Nephron (organoid): ENCODE measurements around the gene DDN.

ENCODE experiments used
- H3K27ac Mint-ChIP-seq, 3 experiments: 2 replicates each; pipeline ENCODE4 v1.8.0; 2020; ENCODE audit warnings: mixed read lengths in 3 of 3, mild to moderate bottlenecking in 2 of 3, moderate library complexity in 1 of 3
- H3K27me3 Mint-ChIP-seq: 2 replicates; pipeline ENCODE4 v1.8.0; 2021; ENCODE audit warnings: low read depth, mild to moderate bottlenecking, moderate library complexity, mixed read lengths
- H3K36me3 Mint-ChIP-seq: 2 replicates; pipeline ENCODE4 v1.8.0; 2020; ENCODE audit warnings: low read depth, mixed read lengths
- H3K4me1 Mint-ChIP-seq: 2 replicates; pipeline ENCODE4 v1.8.0; 2020; ENCODE audit warnings: mixed read lengths
- H3K4me3 Mint-ChIP-seq, 3 experiments: 2 replicates each; pipeline ENCODE4 v1.8.0; 2020; ENCODE audit warnings: mild to moderate bottlenecking in 3 of 3, mixed read lengths in 3 of 3, moderate library complexity in 2 of 3
- H3K9me3 Mint-ChIP-seq: 2 replicates; pipeline ENCODE4 v1.8.0; 2020; ENCODE audit warnings: mixed read lengths
- TF ChIP-seq, protein P1 (sequence below), 3 experiments: fragments of 200-600 bp; sonication (generic); IDR thresholded peaks; one replicate each; pipeline ENCODE4 v1.5.0; 2021; ENCODE audit warnings: antibody characterized with exemption in 3 of 3; ENCODE audit not compliant: unreplicated experiment in 3 of 3

The DDN gene

DNA sequence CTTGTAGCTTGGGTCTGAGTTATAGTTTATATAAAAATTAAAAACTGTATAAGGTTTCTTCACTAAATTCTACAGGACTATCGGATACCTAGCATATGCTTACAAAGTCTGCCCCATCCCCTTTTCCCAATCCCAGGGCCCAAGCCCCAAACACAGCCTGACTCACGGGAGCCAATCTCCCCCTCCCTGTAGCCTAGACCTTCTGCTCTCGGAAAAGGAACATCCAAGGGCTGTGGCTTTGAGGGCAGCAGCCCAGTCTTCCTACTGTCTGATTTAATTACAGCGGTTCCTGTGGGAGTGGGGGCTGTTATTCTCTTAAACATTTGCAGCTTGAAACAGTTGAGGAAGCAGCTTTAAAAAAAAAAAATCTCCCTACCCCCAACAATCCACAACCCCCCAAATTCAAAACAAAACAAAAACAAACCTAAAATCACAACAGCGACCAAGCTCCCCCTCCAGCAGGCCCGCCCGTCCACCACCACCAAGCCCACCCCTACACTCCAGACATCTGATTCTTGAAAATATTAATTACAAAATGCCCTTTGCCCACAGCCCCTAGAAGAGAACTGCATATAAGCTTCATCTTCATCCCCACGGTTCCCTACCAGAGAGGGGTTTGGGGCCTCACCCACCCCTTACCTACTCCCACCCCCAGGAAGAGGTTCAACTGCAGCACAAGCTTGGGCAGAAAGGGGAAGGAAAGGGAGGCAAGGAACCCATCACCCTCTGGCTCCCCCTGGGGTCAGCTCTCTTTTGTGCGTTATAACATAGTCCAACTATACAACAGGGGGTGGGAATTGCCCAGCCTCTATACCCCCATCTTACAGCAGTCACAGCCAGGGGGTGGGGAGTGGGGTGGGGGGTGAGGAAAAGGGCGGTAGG is 20.5 kb upstream of the DDN start:
- TF ChIP-seq, protein P1, sequence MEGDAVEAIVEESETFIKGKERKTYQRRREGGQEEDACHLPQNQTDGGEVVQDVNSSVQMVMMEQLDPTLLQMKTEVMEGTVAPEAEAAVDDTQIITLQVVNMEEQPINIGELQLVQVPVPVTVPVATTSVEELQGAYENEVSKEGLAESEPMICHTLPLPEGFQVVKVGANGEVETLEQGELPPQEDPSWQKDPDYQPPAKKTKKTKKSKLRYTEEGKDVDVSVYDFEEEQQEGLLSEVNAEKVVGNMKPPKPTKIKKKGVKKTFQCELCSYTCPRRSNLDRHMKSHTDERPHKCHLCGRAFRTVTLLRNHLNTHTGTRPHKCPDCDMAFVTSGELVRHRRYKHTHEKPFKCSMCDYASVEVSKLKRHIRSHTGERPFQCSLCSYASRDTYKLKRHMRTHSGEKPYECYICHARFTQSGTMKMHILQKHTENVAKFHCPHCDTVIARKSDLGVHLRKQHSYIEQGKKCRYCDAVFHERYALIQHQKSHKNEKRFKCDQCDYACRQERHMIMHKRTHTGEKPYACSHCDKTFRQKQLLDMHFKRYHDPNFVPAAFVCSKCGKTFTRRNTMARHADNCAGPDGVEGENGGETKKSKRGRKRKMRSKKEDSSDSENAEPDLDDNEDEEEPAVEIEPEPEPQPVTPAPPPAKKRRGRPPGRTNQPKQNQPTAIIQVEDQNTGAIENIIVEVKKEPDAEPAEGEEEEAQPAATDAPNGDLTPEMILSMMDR (IDR thresholded peaks at IDR 0.05; ENCODE audit: unreplicated experiment in 3 of 3): no peak
- Mint-ChIP-seq H3K4me3 (peak overlapping the region; percentile 96 to 98 (median 98)), H3K27ac (peak overlapping the region; percentile 98 to 99 (median 99)), H3K4me1 (peaks cover 37% of the 10 kb centered on the region), H3K36me3 (peaks cover 27% of the 10 kb centered on the region), H3K9me3 (no peaks in the 10 kb centered on the region), H3K27me3 (no peaks in the 10 kb centered on the region)

GRCh38 chr12:49019120-49019430 is 19.9 kb upstream of the DDN start:
- TF ChIP-seq, protein P1 (IDR thresholded peaks at IDR 0.05; ENCODE audit: unreplicated experiment in 3 of 3): no peak
- peaks cover 26% of the 10 kb centered on the region for H3K36me3 Mint-ChIP-seq
- H3K4me1 Mint-ChIP-seq: peaks cover 42% of the 10 kb centered on the region
- peak overlapping the region; percentile 98 to 99 (median 99) for H3K27ac Mint-ChIP-seq
- H3K9me3 Mint-ChIP-seq: no peaks in the 10 kb centered on the region
- peak overlapping the region; percentile 96 to 98 (median 98) for H3K4me3 Mint-ChIP-seq
- no peaks in the 10 kb centered on the region for H3K27me3 Mint-ChIP-seq

- TF ChIP-seq, protein P1 (IDR thresholded peaks at IDR 0.05; ENCODE audit: unreplicated experiment in 3 of 3): peak; percentile 43 to 58 (median 50)
- H3K36me3 Mint-ChIP-seq: peaks cover 25% of the 10 kb centered on the region
- H3K27me3 Mint-ChIP-seq: no peaks in the 10 kb centered on the region
- H3K9me3 Mint-ChIP-seq: no peaks in the 10 kb centered on the region
- H3K27ac Mint-ChIP-seq: peak within 1 kb of the TSS; percentile 98 to 99 (median 99)
- peak within 1 kb of the TSS; percentile 96 to 98 (median 98) for H3K4me3 Mint-ChIP-seq
- peaks cover 42% of the 10 kb centered on the region for H3K4me1 Mint-ChIP-seq
Observed at GRCh38 chr12:49018261-49019119, 19.3 kb upstream of the DDN start, which contains the start of gene PRKAG1. Gene PRKAG1, minus strand, starts transcription at chr12:49018776. Its CDS starts 36 bp downstream, at chr12:49018740.

GRCh38 chr12:49017891-49018260 is 18.7 kb upstream of the DDN start:
- peak overlapping the region; percentile 98 to 99 (median 99) for H3K27ac Mint-ChIP-seq
- TF ChIP-seq, protein P1 (IDR thresholded peaks at IDR 0.05; ENCODE audit: unreplicated experiment in 3 of 3): no peak
- H3K4me1 Mint-ChIP-seq: peaks cover 42% of the 10 kb centered on the region
- H3K4me3 Mint-ChIP-seq: peak overlapping the region; percentile 96 to 98 (median 98)
- H3K36me3 Mint-ChIP-seq: peaks cover 19% of the 10 kb centered on the region
- no peaks in the 10 kb centered on the region for H3K27me3 Mint-ChIP-seq
- H3K9me3 Mint-ChIP-seq: no peaks in the 10 kb centered on the region

GRCh38 chr12:49015196-49015595 is 16.0 kb upstream of the DDN start:
- Mint-ChIP-seq H3K9me3 (no peaks in the 10 kb centered on the region), H3K4me3 (peak overlapping the region in 2 of 3 experiments; percentile 37 to 44), H3K27ac (peak overlapping the region; percentile 6 to 66 (median 25)), H3K27me3 (no peaks in the 10 kb centered on the region), H3K36me3 (peaks cover 10% of the 10 kb centered on the region), H3K4me1 (peaks cover 42% of the 10 kb centered on the region)
- TF ChIP-seq, protein P1 (IDR thresholded peaks at IDR 0.05; ENCODE audit: unreplicated experiment in 3 of 3): no peak
